Measurements from ENCODE around the gene B4GALT6.
A peak's percentile ranks its signal among the peaks of the same experiment; 100 is the strongest.

B4GALT6 gene

DNA sequence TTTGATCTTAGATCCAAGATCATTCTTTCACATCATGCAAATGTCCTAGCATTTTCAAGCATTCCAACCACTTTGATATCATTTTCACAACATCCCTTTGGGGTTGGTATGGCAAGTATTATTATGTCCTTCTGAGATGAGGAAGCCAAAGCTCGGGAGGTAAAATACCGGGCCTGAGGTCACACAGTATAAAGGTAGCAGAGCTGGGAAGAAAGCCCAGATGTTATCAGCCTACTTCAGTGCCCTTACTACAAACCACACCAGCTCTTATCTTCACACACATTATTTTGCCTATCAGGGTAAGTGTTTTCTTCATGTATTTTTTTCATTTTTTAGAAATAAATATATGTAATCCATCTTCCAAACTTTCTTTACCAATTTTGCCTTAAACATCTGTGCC, 4.2 kb upstream of the B4GALT6 start:
- DNase-seq (ENCODE audit: low read depth) = no peak

- DNase-seq (ENCODE audit: low read depth) = no peak
Observed at GRCh38 chr18:31686986-31687928, 2.9 kb upstream of the B4GALT6 start.

DNA sequence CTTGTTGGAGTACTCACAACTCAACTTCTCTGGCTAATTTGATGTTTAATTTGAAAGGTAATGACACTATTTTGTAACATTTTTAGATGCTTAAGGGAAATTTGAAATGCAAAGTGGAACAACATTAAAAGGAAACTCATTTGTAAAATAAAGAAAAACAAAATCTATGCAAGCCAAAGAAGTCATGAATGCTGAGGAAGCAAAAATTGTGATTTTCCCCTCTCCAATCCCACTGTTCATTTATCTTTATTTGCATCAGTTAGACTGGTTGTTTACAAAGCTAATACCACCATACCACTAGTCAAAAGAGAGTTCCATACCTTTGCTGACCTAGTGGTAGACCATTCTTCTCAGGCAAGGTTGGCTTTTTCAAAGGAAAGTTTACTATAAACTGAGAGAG, 2.2 kb upstream of the B4GALT6 start:
- DNase-seq (ENCODE audit: low read depth) = no peak

DNA sequence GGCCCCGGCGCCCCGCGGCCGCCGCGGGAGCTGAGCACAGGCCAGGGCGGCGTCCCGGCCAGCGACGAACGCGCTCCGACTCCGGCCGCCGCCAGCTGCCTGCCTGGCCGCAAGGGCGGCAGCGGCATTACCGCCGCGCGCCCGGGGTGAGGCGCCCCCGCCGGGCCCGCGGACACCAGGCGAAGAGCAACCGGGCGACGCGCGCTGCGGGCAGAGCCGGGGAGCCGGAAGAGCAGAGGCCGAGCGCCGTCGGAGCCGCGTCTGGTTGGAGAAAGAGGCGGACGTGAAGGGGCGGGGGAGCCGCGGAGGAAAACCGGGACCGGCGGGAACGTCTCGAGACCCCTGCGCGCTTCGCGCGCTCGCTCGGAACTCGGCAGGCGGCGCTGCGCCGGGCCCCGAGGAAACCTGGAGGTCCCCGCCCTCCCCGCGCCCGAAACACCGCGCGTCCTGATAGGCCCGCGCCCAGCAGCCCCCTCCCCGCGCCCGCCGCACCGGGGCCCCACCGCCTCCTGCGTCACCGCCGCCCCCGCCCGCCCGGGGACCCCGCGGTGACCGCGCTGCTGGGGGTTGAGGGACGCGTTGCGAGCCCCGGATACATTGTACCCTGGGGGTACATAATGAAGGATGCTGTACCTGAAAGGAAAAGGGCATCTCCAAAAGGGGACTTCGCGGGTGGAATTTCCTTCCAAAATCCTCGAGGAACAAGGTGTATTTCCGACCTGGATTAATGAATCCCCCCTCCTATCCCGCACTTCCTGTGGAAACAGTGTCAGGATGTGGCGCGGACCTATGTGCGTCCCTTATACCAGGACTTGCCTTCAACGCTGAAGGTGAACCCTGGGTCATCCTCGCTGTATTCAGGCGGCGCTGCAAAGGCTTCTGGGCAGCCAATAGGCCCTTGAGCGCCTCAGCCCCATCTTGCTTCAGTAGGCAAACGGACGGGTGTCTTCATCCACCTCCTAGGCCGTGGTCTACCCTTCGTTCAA, 1.0 kb upstream of the B4GALT6 start:
- DNase-seq (ENCODE audit: low read depth) = peak; percentile 78

GRCh38 chr18:31683968-31684278, 458 bp downstream of the B4GALT6 start:
- no peak for DNase-seq (ENCODE audit: low read depth)

GRCh38 chr18:31683106-31683505, 1.3 kb downstream of the B4GALT6 start:
- no peak for DNase-seq (ENCODE audit: low read depth)

DNA sequence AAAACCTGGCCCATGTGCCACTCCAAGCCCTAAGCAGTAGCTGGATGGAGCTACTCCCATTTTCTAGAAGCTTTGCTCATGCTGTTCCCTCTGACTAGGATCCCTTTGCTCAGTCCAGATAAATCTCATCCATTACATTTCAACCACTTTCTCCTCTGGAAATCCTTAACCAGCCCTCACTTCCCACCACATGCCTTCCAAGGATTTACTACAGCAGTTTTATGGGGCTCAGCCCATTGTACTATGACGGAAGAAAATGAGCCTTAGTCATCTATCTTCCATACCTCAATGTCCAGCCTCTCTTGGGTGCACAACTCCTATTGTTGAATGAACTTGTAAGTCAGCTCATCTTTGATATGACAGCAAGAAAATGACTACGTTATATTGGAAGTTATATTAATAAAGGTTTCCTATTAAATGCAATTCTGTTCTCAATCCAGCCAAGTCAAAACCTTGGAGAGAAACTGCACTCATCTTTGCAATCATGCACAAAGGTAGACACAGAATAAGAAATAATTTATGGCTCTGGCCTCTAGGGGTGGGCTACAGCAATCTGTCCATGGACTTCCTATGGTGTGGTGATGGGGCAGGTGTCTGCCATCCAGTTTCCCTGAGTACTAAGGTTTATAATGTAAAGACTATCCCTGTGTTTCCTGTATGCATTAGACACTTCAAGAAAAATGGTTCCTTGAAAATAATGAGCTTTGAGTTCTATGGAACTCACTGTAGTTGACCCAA, 3.4 kb downstream of the B4GALT6 start:
- no peak for DNase-seq (ENCODE audit: low read depth)

DNA sequence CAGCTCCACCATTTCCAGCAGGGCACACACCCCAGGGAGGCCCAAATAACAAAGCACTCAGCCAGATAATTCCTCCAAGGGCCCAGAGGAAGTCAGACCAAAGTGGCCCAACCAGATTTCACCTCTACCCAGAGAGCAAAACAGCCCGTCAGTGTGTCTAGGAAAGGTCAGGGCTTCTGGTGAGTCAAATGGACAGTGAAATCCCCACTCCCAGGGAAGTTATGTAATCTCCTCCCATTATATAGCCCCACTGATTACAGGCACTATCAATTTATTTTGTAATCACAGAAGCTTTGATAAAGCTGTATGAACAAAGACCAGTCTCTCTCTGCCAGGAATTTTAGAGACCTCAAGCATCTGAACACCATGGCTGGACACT, 4.0 kb downstream of the B4GALT6 start:
- DNase-seq (ENCODE audit: low read depth) = no peak

GRCh38 chr18:31679791-31680432, 4.5 kb downstream of the B4GALT6 start:
- no peak for DNase-seq (ENCODE audit: low read depth)

GRCh38 chr18:31679133-31679742, 5.1 kb downstream of the B4GALT6 start:
- DNase-seq (ENCODE audit: low read depth) = peak; percentile 67

- no peak for DNase-seq (ENCODE audit: low read depth)
Observed at GRCh38 chr18:31678425-31678824, 6.0 kb downstream of the B4GALT6 start.

- no peak for DNase-seq (ENCODE audit: low read depth)
Observed at GRCh38 chr18:31677592-31677991, 6.8 kb downstream of the B4GALT6 start.

DNA sequence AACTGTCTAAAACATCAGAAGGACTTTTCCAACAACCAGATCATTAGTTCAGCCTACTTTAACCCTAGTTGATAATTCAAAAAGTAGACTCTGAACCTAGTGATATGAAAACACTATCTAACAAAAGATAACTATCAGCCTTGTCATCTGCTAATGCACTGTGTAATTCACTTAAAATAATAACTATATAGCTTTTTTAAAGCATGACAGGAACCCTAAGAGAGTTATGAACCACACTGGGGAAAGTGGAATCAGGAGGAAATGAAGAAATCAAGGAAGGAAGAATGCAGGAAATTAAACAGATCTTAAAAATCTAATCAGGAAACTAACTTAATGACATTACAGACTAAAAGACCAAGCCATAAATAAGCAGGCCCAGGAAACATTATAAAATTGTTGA, 9.0 kb downstream of the B4GALT6 start:
- no peak for DNase-seq (ENCODE audit: low read depth)

DNA sequence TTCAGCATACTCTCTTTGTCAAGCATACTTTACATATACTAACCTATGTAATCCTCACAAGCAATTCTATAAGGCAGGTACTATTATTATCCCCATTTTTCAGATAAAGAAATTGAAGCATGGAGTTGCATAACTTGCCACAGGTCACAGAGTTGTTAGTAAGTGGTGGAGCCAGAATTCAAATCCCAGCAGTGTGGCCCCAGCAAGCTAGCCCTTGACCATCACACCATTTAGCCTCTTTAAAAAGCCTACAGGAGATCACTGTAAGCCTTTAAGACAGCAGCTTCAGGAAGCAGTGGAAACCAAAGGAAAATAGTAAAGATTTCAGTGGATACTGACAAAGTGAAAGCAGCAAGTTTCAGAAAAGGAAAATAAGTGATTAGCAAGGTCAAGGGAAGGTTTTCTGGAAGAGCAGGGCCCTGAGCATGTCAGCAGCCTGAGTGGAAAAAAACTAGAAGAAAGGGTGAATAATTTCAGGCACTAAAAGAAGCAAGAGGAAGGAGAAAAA, 11.7 kb downstream of the B4GALT6 start:
- no peak for DNase-seq (ENCODE audit: low read depth)

DNA sequence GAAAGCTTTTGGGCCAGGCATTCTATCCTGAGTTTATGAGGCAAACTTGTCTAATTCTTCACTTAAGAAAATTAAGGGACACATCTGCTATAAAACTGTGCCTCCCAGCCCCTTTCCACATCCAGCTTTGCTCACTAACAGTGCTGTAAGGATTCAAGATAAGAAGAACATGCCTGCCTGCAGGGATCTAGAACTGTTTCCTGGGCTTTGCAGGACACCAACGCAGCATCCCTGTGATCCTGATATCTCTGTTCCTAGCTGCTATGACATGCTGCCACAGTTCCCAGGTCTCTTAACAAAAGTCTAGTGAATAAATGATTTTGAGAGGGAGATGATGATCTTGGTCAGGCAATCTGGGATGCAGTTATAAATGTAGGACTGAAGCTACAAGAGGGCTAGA, 12.4 kb downstream of the B4GALT6 start:
- DNase-seq (ENCODE audit: low read depth) = no peak

GRCh38 chr18:31669541-31669940, 14.8 kb downstream of the B4GALT6 start:
- DNase-seq (ENCODE audit: low read depth) = no peak

GRCh38 chr18:31667185-31667584, 17.2 kb downstream of the B4GALT6 start:
- no peak for DNase-seq (ENCODE audit: low read depth)

DNA sequence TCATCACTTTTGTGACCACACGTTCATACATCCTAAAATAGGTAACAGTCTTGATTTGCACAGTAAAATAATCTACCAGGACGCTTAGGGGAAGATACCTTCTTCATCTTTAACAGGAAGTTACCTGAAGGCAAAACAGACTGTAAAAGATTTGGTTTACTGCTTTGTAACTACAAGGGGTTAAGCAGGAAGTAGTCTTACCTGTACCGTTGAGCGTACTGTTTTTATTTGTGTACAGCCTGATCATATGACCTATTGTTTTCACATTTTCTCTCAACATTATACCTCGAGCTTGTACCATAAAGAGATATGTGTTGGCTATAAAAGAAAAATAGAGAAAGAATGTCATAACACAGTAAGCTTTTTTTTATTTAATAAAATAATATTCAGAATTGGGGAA, 18.3 kb downstream of the B4GALT6 start:
- DNase-seq (ENCODE audit: low read depth) = no peak

- no peak for DNase-seq (ENCODE audit: low read depth)
Observed at GRCh38 chr18:31664101-31664500, 20.3 kb downstream of the B4GALT6 start.

- no peak for DNase-seq (ENCODE audit: low read depth)
Observed at GRCh38 chr18:31661965-31662364, 22.4 kb downstream of the B4GALT6 start.

DNA sequence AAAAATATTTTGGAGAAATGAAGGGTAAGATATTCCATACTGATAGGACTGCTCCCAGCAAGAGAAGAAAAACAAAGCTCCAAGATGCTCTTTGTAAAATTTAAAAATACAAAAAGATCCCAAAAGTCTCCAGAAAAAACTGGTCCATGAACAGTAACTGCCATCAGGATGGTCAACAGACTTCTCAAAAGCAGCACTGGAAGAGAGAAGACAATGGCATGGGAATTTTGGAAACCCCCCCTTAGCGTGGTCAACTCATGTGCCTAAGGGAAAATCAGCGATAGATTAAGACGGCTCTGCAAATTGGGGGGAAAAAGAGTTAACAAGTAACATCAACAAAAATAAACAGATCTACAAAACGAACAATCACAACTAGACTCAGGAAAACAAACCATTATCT, 23.6 kb downstream of the B4GALT6 start:
- no peak for DNase-seq (ENCODE audit: low read depth)

All from fibroblast of gingiva (primary cell).